HEK293T (cell line): ENCODE data around the gene FASTKD2.

Experiments
- ARNT ChIP-seq: fragments of 450-650 bp; IDR thresholded peaks from 2 replicates; pipeline ENCODE4 v1.6.1; 2017; ENCODE audit warnings: mild to moderate bottlenecking
- FOXK2 ChIP-seq: fragments of 450-650 bp; IDR thresholded peaks from 2 replicates; pipeline ENCODE4 v1.6.1; 2016; ENCODE audit warnings: mild to moderate bottlenecking
- FOXM1 ChIP-seq: fragments of 450-650 bp; IDR thresholded peaks from 2 replicates; pipeline ENCODE4 v1.6.1; 2017; ENCODE audit warnings: mild to moderate bottlenecking, borderline replicate concordance
- NFRKB ChIP-seq: fragments of 450-650 bp; IDR thresholded peaks from 2 replicates; pipeline ENCODE4 v1.6.1; 2016; ENCODE audit warnings: mild to moderate bottlenecking, moderate library complexity
- SUZ12 ChIP-seq: fragments of 450-650 bp; IDR thresholded peaks from 2 replicates; pipeline ENCODE4 v1.6.1; 2016; ENCODE audit warnings: mild to moderate bottlenecking
- ZNF384 ChIP-seq: fragments of 450-650 bp; IDR thresholded peaks from 2 replicates; pipeline ENCODE4 v1.6.1; 2016
- TF ChIP-seq, protein P1 (sequence below): fragments of 450-650 bp; IDR thresholded peaks from 2 replicates; pipeline ENCODE4 v1.6.1; 2016

DNA sequence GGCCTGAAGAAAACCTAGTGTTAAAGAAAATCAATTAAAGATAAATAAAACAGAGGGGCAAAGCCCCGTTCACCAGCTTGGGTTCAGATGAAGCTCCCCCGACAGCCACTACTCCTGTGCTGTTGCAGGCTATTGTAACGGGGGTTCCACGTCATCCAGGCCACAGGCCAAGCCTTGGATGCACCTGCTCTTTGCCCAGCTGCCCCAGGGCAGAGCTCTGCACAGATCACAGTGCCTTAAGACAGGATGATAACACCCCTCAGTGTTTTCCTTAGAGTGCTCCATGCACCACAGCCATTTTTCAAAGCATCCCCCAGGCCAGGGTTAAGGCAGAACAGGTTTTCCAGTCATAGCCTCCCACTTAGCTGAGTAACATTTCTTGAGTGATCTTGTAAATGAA lies 32.0 kb downstream of the FASTKD2 start:
- TF ChIP-seq ARNT (no peak), FOXK2 (no peak), FOXM1 (no peak), ZNF384 (no peak), NFRKB (no peak), SUZ12 (no peak)
- TF ChIP-seq, protein P1, sequence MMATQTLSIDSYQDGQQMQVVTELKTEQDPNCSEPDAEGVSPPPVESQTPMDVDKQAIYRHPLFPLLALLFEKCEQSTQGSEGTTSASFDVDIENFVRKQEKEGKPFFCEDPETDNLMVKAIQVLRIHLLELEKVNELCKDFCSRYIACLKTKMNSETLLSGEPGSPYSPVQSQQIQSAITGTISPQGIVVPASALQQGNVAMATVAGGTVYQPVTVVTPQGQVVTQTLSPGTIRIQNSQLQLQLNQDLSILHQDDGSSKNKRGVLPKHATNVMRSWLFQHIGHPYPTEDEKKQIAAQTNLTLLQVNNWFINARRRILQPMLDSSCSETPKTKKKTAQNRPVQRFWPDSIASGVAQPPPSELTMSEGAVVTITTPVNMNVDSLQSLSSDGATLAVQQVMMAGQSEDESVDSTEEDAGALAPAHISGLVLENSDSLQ, result no peak
